Caki2 (cell line): ENCODE measurements around the gene SDHA. TPM values are rescaled to one million over a fixed set of nuclear protein-coding genes. Genes with fewer than 3 reads are reported as not detected.
"Not testable (repeated sequence)": the region's sequence is repeated elsewhere in the genome, so short reads cannot be mapped to it uniquely, and the experiment has no call there.

Experiments
- DNase-seq: peaks from one replicate; pipeline ENCODE4 v3.0.0-alpha.2; 2015; ENCODE audit warnings: low read depth
- in situ Hi-C: cut with HindIII; loops from 2 replicates; pipeline ENCODE4 v1.10.0; 2016; ENCODE audit warnings: low sequenced_read_pairs, low pct_unique_long_range_greater_than_20kb, mixed read lengths
- total RNA-seq: library from RNA; depleted of rRNA; stranded (reverse); fragments of >200 nt; shearing (Covaris generic); gene quantifications from 2 replicates; pipeline ENCODE4 v1.2.3, GENCODE V29; 2014; ENCODE audit warnings: low replicate concordance

SDHA gene
- total RNA-seq, 1 experiment from 2014 or later: 93.4 TPM

GRCh38 chr5:207599-207998 is 10.5 kb upstream of the SDHA start:
- in situ Hi-C loops: no loop called here
- DNase-seq: no peak

DNA sequence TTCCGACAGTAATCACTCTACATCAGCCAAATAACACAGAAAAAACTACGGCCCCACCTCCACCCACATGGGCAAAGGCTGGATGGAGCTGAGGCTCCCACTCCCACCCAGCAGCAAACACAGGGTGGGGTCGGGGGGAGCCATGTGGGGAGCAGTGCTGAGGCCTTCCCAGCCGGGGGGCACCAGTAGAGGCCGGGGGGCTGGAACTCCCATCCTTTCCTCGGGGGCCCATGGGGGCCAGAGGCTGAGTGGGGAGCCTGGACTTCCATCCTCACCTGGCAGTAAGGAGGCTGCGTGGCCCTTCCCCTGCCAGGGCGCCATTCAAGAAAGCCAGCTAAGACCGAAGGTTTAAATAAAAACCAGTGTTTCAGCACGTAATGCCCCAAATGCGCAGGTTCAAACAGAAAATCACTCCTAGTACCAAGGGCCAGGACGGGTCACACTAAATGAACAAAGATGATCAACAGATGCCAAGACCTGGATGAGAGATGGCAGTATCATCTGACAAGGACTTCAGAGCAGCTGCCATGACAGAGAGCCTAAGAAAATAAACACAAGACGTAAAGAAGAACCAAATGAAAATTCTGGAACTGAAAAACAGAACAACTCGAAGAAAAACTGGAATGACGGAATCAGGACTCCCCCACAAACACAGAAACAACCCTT is 9.5 kb upstream of the SDHA start:
- no peak for DNase-seq
- in situ Hi-C loops: no loop called here

- in situ Hi-C loops: no loop called here
- DNase-seq: no peak
Measured at GRCh38 chr5:213803-214395, 4.2 kb upstream of the SDHA start.

GRCh38 chr5:215256-215655 is 2.9 kb upstream of the SDHA start:
- DNase-seq: peak; percentile 45
- in situ Hi-C loops: not testable (repeated sequence)

DNA sequence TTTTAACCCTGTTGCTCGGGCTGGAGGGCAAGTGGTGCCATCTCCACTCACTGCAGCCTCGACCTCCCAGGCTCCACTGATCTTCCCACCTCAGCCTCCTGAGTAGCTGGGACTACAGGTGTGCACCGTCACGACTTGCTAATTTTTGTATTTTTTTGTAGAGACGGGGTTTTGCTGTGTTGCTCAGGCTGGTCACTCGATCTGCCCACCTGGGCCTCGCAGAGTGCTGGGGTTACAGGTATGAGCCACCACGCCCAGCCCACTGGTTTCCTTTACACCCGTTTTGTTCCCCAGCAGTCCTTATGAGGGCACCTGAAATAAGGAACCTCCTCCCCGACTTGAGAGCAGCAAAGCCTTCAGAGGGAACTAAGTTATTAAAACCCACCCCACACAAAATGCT is 2.0 kb upstream of the SDHA start:
- DNase-seq, in situ Hi-C loops: not testable (repeated sequence)

GRCh38 chr5:218457-219291 is 554 bp downstream of the SDHA start:
- DNase-seq: peak; percentile 35

GRCh38 chr5:219460-219863 is 1.3 kb downstream of the SDHA start:
- peak; percentile 7 for DNase-seq
- in situ Hi-C loops: no loop called here

More at GRCh38 chr5:218457-219291, 554 bp downstream of the SDHA start:
- in situ Hi-C loops: no loop called here

- in situ Hi-C loops: no loop called here
- no peak for DNase-seq
Measured at GRCh38 chr5:219991-220390, 1.9 kb downstream of the SDHA start.

- in situ Hi-C loops, DNase-seq: not testable (repeated sequence)
Measured at GRCh38 chr5:222951-223715, 5.0 kb downstream of the SDHA start.

GRCh38 chr5:223791-224190 is 5.7 kb downstream of the SDHA start:
- in situ Hi-C loops: no loop called here

GRCh38 chr5:225334-225733 is 7.2 kb downstream of the SDHA start:
- in situ Hi-C loops: no loop called here
- no peak for DNase-seq

More at GRCh38 chr5:223791-224190, 5.7 kb downstream of the SDHA start:
- no peak for DNase-seq

DNA sequence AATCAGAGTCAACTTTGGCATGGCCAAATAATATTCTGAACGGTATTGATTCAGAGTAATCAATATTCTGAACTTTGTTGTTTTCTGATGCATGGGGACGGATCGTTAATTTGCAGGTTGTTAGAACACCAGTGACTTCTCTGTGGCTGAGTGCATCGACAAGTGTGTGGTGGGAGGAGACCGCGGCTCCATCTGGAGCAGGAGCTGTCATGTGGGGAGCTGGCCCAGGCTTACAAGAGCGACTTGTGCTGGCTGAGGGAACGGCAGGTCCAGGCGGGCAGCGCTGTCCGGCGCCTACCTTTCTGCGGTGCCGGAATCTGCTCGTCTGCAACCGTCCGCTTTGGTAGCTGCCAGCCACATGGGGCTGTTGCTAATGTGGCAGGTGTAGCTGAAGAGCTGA is 9.3 kb downstream of the SDHA start:
- DNase-seq, in situ Hi-C loops: not testable (repeated sequence)

DNA sequence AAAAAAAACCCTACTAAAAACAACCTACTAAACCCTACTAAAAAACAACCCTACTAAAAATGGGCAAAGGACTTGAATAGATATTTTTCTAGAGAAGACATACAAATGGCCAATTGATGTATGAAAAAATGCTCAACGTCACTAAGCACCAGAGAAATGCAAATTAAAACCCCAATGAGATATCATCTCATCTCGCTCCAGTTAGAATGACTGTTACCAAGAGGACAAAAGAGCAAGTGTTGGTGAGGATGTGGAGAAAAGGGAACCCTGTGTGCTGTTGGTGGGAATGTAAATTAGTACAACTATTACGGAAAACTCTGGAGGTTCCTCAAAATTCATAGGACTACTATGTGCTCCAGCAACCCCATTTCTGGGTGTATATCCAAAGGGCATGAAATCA is 10.8 kb downstream of the SDHA start:
- in situ Hi-C loops: no loop called here
- no peak for DNase-seq

- DNase-seq: no peak
- in situ Hi-C loops: no loop called here
Measured at GRCh38 chr5:230711-231110, 12.6 kb downstream of the SDHA start.

DNA sequence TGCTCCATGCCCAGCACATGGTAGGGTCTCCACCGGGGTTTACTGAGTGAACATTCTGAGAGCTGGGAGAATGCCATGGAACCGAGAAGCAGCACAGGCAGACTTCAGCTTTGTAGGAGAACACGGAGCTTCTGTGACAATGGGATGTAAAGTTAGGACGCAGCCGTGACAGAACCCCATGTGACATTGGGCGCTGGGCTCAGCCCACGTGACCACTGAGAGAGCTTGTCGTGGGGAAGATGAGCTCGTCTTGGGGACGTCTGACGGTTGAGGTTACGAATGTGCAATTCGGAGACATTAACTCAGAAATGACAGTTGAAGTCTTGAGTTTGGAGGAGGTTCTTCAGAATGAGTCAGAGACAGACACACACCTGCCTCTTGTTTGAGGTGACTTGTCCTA is 13.5 kb downstream of the SDHA start:
- in situ Hi-C loops: no loop called here

GRCh38 chr5:233426-233825 is 15.3 kb downstream of the SDHA start:
- DNase-seq, in situ Hi-C loops: not testable (repeated sequence)

More for the DNA sequence above, 13.5 kb downstream of the SDHA start:
- no peak for DNase-seq

GRCh38 chr5:234450-234849 is 16.3 kb downstream of the SDHA start:
- no peak for DNase-seq
- in situ Hi-C loops: no loop called here

DNA sequence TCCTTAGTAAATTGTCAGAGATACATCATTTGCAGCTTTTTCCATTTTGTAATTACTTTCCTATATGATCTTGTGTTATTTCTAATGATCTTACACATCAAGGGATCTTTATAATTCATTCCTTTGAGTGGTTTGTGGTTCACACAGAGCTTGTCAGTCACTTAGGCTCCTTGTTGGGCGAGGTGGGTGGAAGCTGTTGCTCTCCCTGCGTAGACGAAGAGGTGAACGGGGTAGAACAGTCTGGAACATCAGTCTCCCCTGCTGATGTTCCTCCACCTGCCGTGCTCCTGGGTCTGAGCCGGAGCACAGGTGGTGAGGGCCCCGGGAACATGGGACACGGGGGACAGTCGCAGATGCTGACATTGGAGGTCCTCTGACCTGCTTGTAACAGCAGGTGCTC is 17.4 kb downstream of the SDHA start:
- in situ Hi-C loops, DNase-seq: not testable (repeated sequence)
